ENCODE measurements around the gene MACROD2.

Gene MACROD2

GRCh38 chr20:14477125-14477524 lies 481.8 kb downstream of the MACROD2 start:
- no peaks in the 10 kb centered on the region for H3K4me1 ChIP-seq (ENCODE audit: insufficient read depth, insufficient read length)
- no peak overlapping the region for H3K4me3 ChIP-seq (ENCODE audit: insufficient read length, low read depth)
- no peaks in the 10 kb centered on the region for H3K27me3 ChIP-seq (ENCODE audit: insufficient read depth, insufficient read length)
- TF ChIP-seq ZNF274 (IDR thresholded peaks at IDR 0.05; ENCODE audit: low read depth, low read length) (no peak), YY1 (IDR thresholded peaks at IDR 0.05; ENCODE audit: insufficient read depth, insufficient read length) (no peak)
- H3K9me3 ChIP-seq (ENCODE audit: insufficient read depth, low read length) = no peaks in the 10 kb centered on the region
- no peak for DNase-seq (ENCODE audit: low read depth, low spot score)
- H3K36me3 ChIP-seq (ENCODE audit: insufficient read depth, insufficient read length, low read length) = no peaks in the 10 kb centered on the region
- H3K9ac ChIP-seq (ENCODE audit: insufficient read length, low read depth) = no peak overlapping the region

GRCh38 chr20:14478126-14478525 lies 482.8 kb downstream of the MACROD2 start:
- no peaks in the 10 kb centered on the region for H3K36me3 ChIP-seq (ENCODE audit: insufficient read depth, insufficient read length, low read length)
- H3K4me1 ChIP-seq (ENCODE audit: insufficient read depth, insufficient read length) = no peaks in the 10 kb centered on the region
- TF ChIP-seq SUZ12 (IDR thresholded peaks at IDR 0.05; ENCODE audit: extremely low read depth, insufficient read depth, insufficient read length) (no peak), YY1 (IDR thresholded peaks at IDR 0.05; ENCODE audit: insufficient read depth, insufficient read length) (no peak), ZNF274 (IDR thresholded peaks at IDR 0.05; ENCODE audit: low read depth, low read length) (no peak)
- DNase-seq (ENCODE audit: low read depth, low spot score) = no peak
- no peaks in the 10 kb centered on the region for H3K27me3 ChIP-seq (ENCODE audit: insufficient read depth, insufficient read length)
- no peak overlapping the region for H3K4me3 ChIP-seq (ENCODE audit: insufficient read length, low read depth)
- no peaks in the 10 kb centered on the region for H3K9me3 ChIP-seq (ENCODE audit: insufficient read depth, low read length)
- no peak overlapping the region for H3K9ac ChIP-seq (ENCODE audit: insufficient read length, low read depth)

- DNase-seq (ENCODE audit: low read depth, low spot score) = no peak
- Histone ChIP-seq H3K9me3 (ENCODE audit: insufficient read depth, low read length) (no peaks in the 10 kb centered on the region), H3K4me1 (ENCODE audit: insufficient read depth, insufficient read length) (no peaks in the 10 kb centered on the region), H3K9ac (ENCODE audit: insufficient read length, low read depth) (no peak overlapping the region), H3K4me3 (ENCODE audit: insufficient read length, low read depth) (no peak overlapping the region), H3K36me3 (ENCODE audit: insufficient read depth, insufficient read length, low read length) (no peaks in the 10 kb centered on the region), H3K27me3 (ENCODE audit: insufficient read depth, insufficient read length) (no peaks in the 10 kb centered on the region)
- TF ChIP-seq ZNF274 (IDR thresholded peaks at IDR 0.05; ENCODE audit: low read depth, low read length) = no peak
- TF ChIP-seq SUZ12 (IDR thresholded peaks at IDR 0.05; ENCODE audit: extremely low read depth, insufficient read depth, insufficient read length) = no peak
- no peak for TF ChIP-seq YY1 (IDR thresholded peaks at IDR 0.05; ENCODE audit: insufficient read depth, insufficient read length)
Measured at GRCh38 chr20:14481863-14482262, 486.5 kb downstream of the MACROD2 start.

- H3K27me3 ChIP-seq (ENCODE audit: insufficient read depth, insufficient read length) = no peaks in the 10 kb centered on the region
- H3K4me1 ChIP-seq (ENCODE audit: insufficient read depth, insufficient read length) = no peaks in the 10 kb centered on the region
- H3K36me3 ChIP-seq (ENCODE audit: insufficient read depth, insufficient read length, low read length) = no peaks in the 10 kb centered on the region
- H3K9ac ChIP-seq (ENCODE audit: insufficient read length, low read depth) = no peak overlapping the region
- TF ChIP-seq SUZ12 (IDR thresholded peaks at IDR 0.05; ENCODE audit: extremely low read depth, insufficient read depth, insufficient read length) = no peak
- TF ChIP-seq YY1 (IDR thresholded peaks at IDR 0.05; ENCODE audit: insufficient read depth, insufficient read length) = no peak
- TF ChIP-seq ZNF274 (IDR thresholded peaks at IDR 0.05; ENCODE audit: low read depth, low read length) = no peak
- no peak overlapping the region for H3K4me3 ChIP-seq (ENCODE audit: insufficient read length, low read depth)
- H3K9me3 ChIP-seq (ENCODE audit: insufficient read depth, low read length) = no peaks in the 10 kb centered on the region
- DNase-seq (ENCODE audit: low read depth, low spot score) = no peak
Measured at GRCh38 chr20:14488212-14488611, 492.9 kb downstream of the MACROD2 start.

- TF ChIP-seq ZNF274 (IDR thresholded peaks at IDR 0.05; ENCODE audit: low read depth, low read length) = no peak
- no peak for TF ChIP-seq YY1 (IDR thresholded peaks at IDR 0.05; ENCODE audit: insufficient read depth, insufficient read length)
- TF ChIP-seq SUZ12 (IDR thresholded peaks at IDR 0.05; ENCODE audit: extremely low read depth, insufficient read depth, insufficient read length) = no peak
- no peaks in the 10 kb centered on the region for H3K9me3 ChIP-seq (ENCODE audit: insufficient read depth, low read length)
- H3K27me3 ChIP-seq (ENCODE audit: insufficient read depth, insufficient read length) = no peaks in the 10 kb centered on the region
- H3K36me3 ChIP-seq (ENCODE audit: insufficient read depth, insufficient read length, low read length) = no peaks in the 10 kb centered on the region
- no peak overlapping the region for H3K4me3 ChIP-seq (ENCODE audit: insufficient read length, low read depth)
- no peak for DNase-seq (ENCODE audit: low read depth, low spot score)
- H3K9ac ChIP-seq (ENCODE audit: insufficient read length, low read depth) = no peak overlapping the region
- no peaks in the 10 kb centered on the region for H3K4me1 ChIP-seq (ENCODE audit: insufficient read depth, insufficient read length)
Measured at GRCh38 chr20:14488756-14489479, 493.6 kb downstream of the MACROD2 start.

GRCh38 chr20:14489544-14489943 lies 494.2 kb downstream of the MACROD2 start:
- no peaks in the 10 kb centered on the region for H3K36me3 ChIP-seq (ENCODE audit: insufficient read depth, insufficient read length, low read length)
- no peaks in the 10 kb centered on the region for H3K9me3 ChIP-seq (ENCODE audit: insufficient read depth, low read length)
- no peaks in the 10 kb centered on the region for H3K27me3 ChIP-seq (ENCODE audit: insufficient read depth, insufficient read length)
- no peak for DNase-seq (ENCODE audit: low read depth, low spot score)
- H3K4me1 ChIP-seq (ENCODE audit: insufficient read depth, insufficient read length) = no peaks in the 10 kb centered on the region
- no peak for TF ChIP-seq SUZ12 (IDR thresholded peaks at IDR 0.05; ENCODE audit: extremely low read depth, insufficient read depth, insufficient read length)
- TF ChIP-seq ZNF274 (IDR thresholded peaks at IDR 0.05; ENCODE audit: low read depth, low read length) = no peak
- TF ChIP-seq YY1 (IDR thresholded peaks at IDR 0.05; ENCODE audit: insufficient read depth, insufficient read length) = no peak
- no peak overlapping the region for H3K4me3 ChIP-seq (ENCODE audit: insufficient read length, low read depth)
- H3K9ac ChIP-seq (ENCODE audit: insufficient read length, low read depth) = no peak overlapping the region

GRCh38 chr20:14491436-14491835 lies 496.1 kb downstream of the MACROD2 start:
- no peaks in the 10 kb centered on the region for H3K9me3 ChIP-seq (ENCODE audit: insufficient read depth, low read length)
- TF ChIP-seq YY1 (IDR thresholded peaks at IDR 0.05; ENCODE audit: insufficient read depth, insufficient read length) = no peak
- no peak for TF ChIP-seq ZNF274 (IDR thresholded peaks at IDR 0.05; ENCODE audit: low read depth, low read length)
- TF ChIP-seq SUZ12 (IDR thresholded peaks at IDR 0.05; ENCODE audit: extremely low read depth, insufficient read depth, insufficient read length) = no peak
- no peak for DNase-seq (ENCODE audit: low read depth, low spot score)
- H3K4me1 ChIP-seq (ENCODE audit: insufficient read depth, insufficient read length) = no peaks in the 10 kb centered on the region
- H3K36me3 ChIP-seq (ENCODE audit: insufficient read depth, insufficient read length, low read length) = no peaks in the 10 kb centered on the region
- H3K9ac ChIP-seq (ENCODE audit: insufficient read length, low read depth) = no peak overlapping the region
- H3K27me3 ChIP-seq (ENCODE audit: insufficient read depth, insufficient read length) = no peaks in the 10 kb centered on the region
- no peak overlapping the region for H3K4me3 ChIP-seq (ENCODE audit: insufficient read length, low read depth)
